OCI-LY1 (cell line): ENCODE measurements around the gene LCE2A.

Source experiments
- CTCF ChIP-seq: fragments of 200-600 bp; sonication (generic), shearing (Covaris generic); IDR thresholded peaks from 2 replicates; pipeline ENCODE4 v1.5.1; 2017; ENCODE audit warnings: mild to moderate bottlenecking, antibody characterized with exemption, low read length, moderate library complexity, mixed read lengths
- EZH2 ChIP-seq: fragments of 200-600 bp; sonication (generic), shearing (Covaris generic); IDR thresholded peaks from 2 replicates; pipeline ENCODE4 v1.8.0; 2017; ENCODE audit warnings: borderline replicate concordance, mixed run types, mild to moderate bottlenecking, antibody characterized with exemption, low read length, moderate library complexity, mixed read lengths

GRCh38 chr1:152667648-152668047 lies 30.5 kb upstream of the LCE2A start:
- TF ChIP-seq CTCF (no peak), EZH2 (no peak)
